Activated CD4-positive, alpha-beta T cell treated with anti-CD3 and anti-CD28 coated beads, Interleukin-2, amount 10 ng/mL, durations not matched to agents 24 days and 14 days (primary cell): ENCODE measurements around the gene DPH6. TPM values are rescaled to one million over a fixed set of nuclear protein-coding genes. Genes with fewer than 3 reads are reported as not detected.

Source experiments
- DNase-seq: peaks from one replicate; pipeline ENCODE4 v3.0.0; 2022
- H3K27ac Mint-ChIP-seq: one replicate; pipeline ENCODE4 v1.8.0; 2022; ENCODE audit warnings: mild to moderate bottlenecking, mixed read lengths
- H3K27me3 Mint-ChIP-seq: one replicate; pipeline ENCODE4 v1.8.0; 2022; ENCODE audit warnings: mixed read lengths
- H3K36me3 Mint-ChIP-seq: one replicate; pipeline ENCODE4 v1.8.0; 2022; ENCODE audit warnings: low read depth, mild to moderate bottlenecking, mixed read lengths
- H3K4me1 Mint-ChIP-seq: one replicate; pipeline ENCODE4 v1.8.0; 2021; ENCODE audit warnings: mixed read lengths
- H3K4me3 Mint-ChIP-seq: one replicate; pipeline ENCODE4 v1.8.0; 2022; ENCODE audit warnings: mild to moderate bottlenecking, moderate library complexity, mixed read lengths
- H3K9me3 Mint-ChIP-seq: one replicate; pipeline ENCODE4 v1.8.0; 2021; ENCODE audit warnings: mixed read lengths
- intact Hi-C: fragments of 100-400 bp; cut with micrococcal nuclease; formaldehyde crosslinking; loops from one replicate; pipeline ENCODE4 v1.15.1; 2023
- total RNA-seq: library from RNA; stranded (reverse); gene quantifications from 2 replicates; pipeline ENCODE4 v1.2.3, GENCODE V29; 2022

Gene DPH6
- total RNA-seq, 1 donor from 2014 or later: 15.2 TPM

- intact Hi-C loops: no loop called here
- Mint-ChIP-seq H3K27me3 (no peaks in the 10 kb centered on the region), H3K36me3 (no peaks in the 10 kb centered on the region), H3K4me3 (no peak overlapping the region), H3K4me1 (no peaks in the 10 kb centered on the region), H3K27ac (no peak overlapping the region), H3K9me3 (no peaks in the 10 kb centered on the region)
- no peak for DNase-seq
These were observed 9.3 kb upstream of the DPH6 start for GRCh38 chr15:35555244-35555643.

DNA sequence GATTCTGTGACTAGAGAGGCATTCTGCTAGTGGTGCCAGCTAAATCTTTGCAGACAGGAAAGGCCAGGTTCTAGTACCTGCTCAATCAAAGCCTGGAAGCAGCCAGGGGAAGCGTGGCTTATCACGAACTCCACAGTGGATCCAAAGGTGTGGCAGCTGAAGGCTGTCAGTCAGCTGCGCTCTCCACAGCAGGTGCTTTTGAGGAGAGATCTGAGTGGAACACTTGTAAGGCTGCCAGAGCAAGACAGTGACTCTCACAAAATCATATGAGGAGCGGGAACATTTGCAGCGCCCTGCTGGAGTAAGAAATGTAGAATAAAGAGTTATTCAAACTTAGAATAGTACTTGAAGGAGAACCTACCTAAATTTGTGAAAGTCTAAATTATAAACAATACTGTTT is 5.0 kb upstream of the DPH6 start:
- no peaks in the 10 kb centered on the region for H3K9me3 Mint-ChIP-seq
- no peak for DNase-seq
- no peaks in the 10 kb centered on the region for H3K36me3 Mint-ChIP-seq
- H3K27me3 Mint-ChIP-seq: no peaks in the 10 kb centered on the region
- H3K27ac Mint-ChIP-seq: no peak overlapping the region
- H3K4me1 Mint-ChIP-seq: peaks cover 4% of the 10 kb centered on the region
- intact Hi-C loops: no loop called here
- no peak overlapping the region for H3K4me3 Mint-ChIP-seq

DNA sequence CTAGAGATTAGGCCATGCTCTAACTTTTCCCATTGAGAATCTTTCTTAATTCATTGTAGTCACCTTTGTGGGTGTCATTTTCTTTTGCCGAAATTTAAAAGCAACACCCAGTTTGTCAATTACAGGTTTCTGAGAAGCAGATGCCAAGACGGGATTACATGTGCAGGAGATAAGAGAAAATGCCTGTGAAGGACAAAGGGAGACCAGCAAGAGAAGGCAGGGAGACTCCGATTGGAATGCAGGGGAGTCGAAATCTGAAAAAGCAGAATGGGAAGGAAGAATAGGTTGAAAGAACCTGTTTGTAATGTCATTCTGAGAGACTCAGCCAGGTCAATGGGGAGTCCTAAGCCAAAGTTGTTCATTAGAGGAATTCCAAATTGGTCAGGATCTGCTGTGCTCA is 3.6 kb upstream of the DPH6 start:
- no peak for DNase-seq
- Mint-ChIP-seq H3K4me1 (peaks cover 13% of the 10 kb centered on the region), H3K27ac (no peak overlapping the region), H3K4me3 (no peak overlapping the region), H3K36me3 (no peaks in the 10 kb centered on the region), H3K9me3 (no peaks in the 10 kb centered on the region), H3K27me3 (no peaks in the 10 kb centered on the region)
- intact Hi-C loops: loop anchor here (5.0 kb wide), 3 partner anchors 108 to 1512 kb away; partner anchors contain the start of genes AVEN and ZNF770

GRCh38 chr15:35548435-35548834 is 2.5 kb upstream of the DPH6 start:
- no peak for DNase-seq
- H3K4me1 Mint-ChIP-seq: peaks cover 13% of the 10 kb centered on the region
- H3K27me3 Mint-ChIP-seq: no peaks in the 10 kb centered on the region
- intact Hi-C loops: loop anchor here (5.0 kb wide), 3 partner anchors 109 to 1511 kb away; partner anchors contain the start of genes AVEN and ZNF770
- H3K9me3 Mint-ChIP-seq: no peaks in the 10 kb centered on the region
- no peaks in the 10 kb centered on the region for H3K36me3 Mint-ChIP-seq
- H3K27ac Mint-ChIP-seq: no peak overlapping the region
- no peak overlapping the region for H3K4me3 Mint-ChIP-seq

DNA sequence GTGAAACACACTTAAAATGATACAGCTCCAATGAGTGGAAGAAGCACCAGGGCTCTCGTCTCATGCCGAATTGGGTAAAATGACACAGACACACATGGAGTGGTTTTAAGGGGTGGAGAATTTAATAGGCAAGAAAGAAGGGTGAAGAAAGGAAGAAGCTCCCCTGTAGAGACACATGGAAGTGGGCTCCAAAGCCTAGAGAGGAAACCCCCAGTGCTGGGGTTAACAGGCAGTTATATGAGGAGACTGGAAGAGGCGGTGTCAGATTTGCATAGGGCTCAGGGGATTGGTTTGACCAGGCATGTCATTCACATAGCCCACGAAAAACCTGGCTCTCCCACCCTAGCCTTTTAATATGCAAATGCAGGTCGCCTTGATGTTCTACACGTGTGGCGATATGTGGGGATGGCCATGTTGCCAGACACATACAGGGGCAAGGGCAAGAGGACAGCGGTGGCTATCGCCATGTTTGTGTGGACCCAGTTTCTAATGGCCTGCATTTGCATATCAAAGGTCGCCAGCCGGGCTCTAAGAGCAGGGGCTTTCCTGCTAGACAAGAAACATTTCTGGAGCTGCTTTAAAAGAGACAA is 1.9 kb upstream of the DPH6 start:
- no peak overlapping the region for H3K27ac Mint-ChIP-seq
- DNase-seq: no peak
- no peaks in the 10 kb centered on the region for H3K36me3 Mint-ChIP-seq
- intact Hi-C loops: loop anchor here (5.0 kb wide), 3 partner anchors 109 to 1511 kb away; partner anchors contain the start of genes AVEN and ZNF770
- no peaks in the 10 kb centered on the region for H3K27me3 Mint-ChIP-seq
- no peaks in the 10 kb centered on the region for H3K9me3 Mint-ChIP-seq
- no peak overlapping the region for H3K4me3 Mint-ChIP-seq
- peaks cover 13% of the 10 kb centered on the region for H3K4me1 Mint-ChIP-seq

GRCh38 chr15:35546511-35547381 is 781 bp upstream of the DPH6 start:
- Mint-ChIP-seq H3K27ac (peak overlapping the region; percentile 99), H3K36me3 (no peaks in the 10 kb centered on the region), H3K4me3 (peak overlapping the region; percentile 97), H3K4me1 (peaks cover 13% of the 10 kb centered on the region), H3K27me3 (no peaks in the 10 kb centered on the region), H3K9me3 (no peaks in the 10 kb centered on the region)
- DNase-seq: no peak
- intact Hi-C loops: loop anchor here (5.0 kb wide), 3 partner anchors 111 to 1509 kb away; partner anchors contain the start of genes AVEN and ZNF770

GRCh38 chr15:35545316-35545823 is 595 bp downstream of the DPH6 start:
- no peaks in the 10 kb centered on the region for H3K9me3 Mint-ChIP-seq
- DNase-seq: peak; percentile 74
- peak overlapping the region; percentile 97 for H3K4me3 Mint-ChIP-seq
- H3K4me1 Mint-ChIP-seq: peaks cover 13% of the 10 kb centered on the region
- peak overlapping the region; percentile 99 for H3K27ac Mint-ChIP-seq
- H3K27me3 Mint-ChIP-seq: no peaks in the 10 kb centered on the region
- intact Hi-C loops: loop anchor here (5.0 kb wide), 3 partner anchors 112 to 1508 kb away; partner anchors contain the start of genes AVEN and ZNF770
- no peaks in the 10 kb centered on the region for H3K36me3 Mint-ChIP-seq

- peaks cover 1% of the 10 kb centered on the region for H3K36me3 Mint-ChIP-seq
- no peaks in the 10 kb centered on the region for H3K27me3 Mint-ChIP-seq
- DNase-seq: no peak
- H3K27ac Mint-ChIP-seq: no peak overlapping the region
- intact Hi-C loops: no loop called here
- no peaks in the 10 kb centered on the region for H3K9me3 Mint-ChIP-seq
- H3K4me3 Mint-ChIP-seq: no peak overlapping the region
- H3K4me1 Mint-ChIP-seq: peaks cover 9% of the 10 kb centered on the region
These were observed 5.1 kb downstream of the DPH6 start for GRCh38 chr15:35540885-35541284.

DNA sequence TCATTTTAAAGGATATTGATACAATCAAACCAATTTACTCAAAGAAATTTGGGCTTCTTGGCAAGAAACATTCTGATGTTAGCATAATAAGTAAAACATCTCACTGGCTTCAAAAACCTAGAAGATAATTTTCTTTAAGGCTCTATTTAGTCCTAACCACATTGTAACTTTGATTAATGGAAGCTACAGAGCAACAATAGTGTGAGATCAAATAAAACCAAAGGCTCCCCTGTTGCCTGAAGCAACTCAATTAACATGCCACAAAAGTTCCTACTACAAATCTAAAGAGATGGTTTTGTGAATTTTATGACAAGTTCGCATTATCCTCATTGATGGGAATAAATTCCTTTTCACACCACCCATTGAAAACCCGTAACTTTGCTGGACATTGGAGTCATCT is 5.9 kb downstream of the DPH6 start:
- H3K36me3 Mint-ChIP-seq: peaks cover 1% of the 10 kb centered on the region
- no peak overlapping the region for H3K27ac Mint-ChIP-seq
- DNase-seq: no peak
- H3K27me3 Mint-ChIP-seq: no peaks in the 10 kb centered on the region
- intact Hi-C loops: no loop called here
- H3K4me1 Mint-ChIP-seq: peaks cover 4% of the 10 kb centered on the region
- no peaks in the 10 kb centered on the region for H3K9me3 Mint-ChIP-seq
- no peak overlapping the region for H3K4me3 Mint-ChIP-seq

- H3K27me3 Mint-ChIP-seq: no peaks in the 10 kb centered on the region
- H3K4me1 Mint-ChIP-seq: no peaks in the 10 kb centered on the region
- intact Hi-C loops: no loop called here
- no peak overlapping the region for H3K27ac Mint-ChIP-seq
- DNase-seq: no peak
- peaks cover 6% of the 10 kb centered on the region for H3K36me3 Mint-ChIP-seq
- H3K4me3 Mint-ChIP-seq: no peak overlapping the region
- peaks cover 5% of the 10 kb centered on the region for H3K9me3 Mint-ChIP-seq
These were observed 10.5 kb downstream of the DPH6 start for GRCh38 chr15:35535365-35535916.

DNA sequence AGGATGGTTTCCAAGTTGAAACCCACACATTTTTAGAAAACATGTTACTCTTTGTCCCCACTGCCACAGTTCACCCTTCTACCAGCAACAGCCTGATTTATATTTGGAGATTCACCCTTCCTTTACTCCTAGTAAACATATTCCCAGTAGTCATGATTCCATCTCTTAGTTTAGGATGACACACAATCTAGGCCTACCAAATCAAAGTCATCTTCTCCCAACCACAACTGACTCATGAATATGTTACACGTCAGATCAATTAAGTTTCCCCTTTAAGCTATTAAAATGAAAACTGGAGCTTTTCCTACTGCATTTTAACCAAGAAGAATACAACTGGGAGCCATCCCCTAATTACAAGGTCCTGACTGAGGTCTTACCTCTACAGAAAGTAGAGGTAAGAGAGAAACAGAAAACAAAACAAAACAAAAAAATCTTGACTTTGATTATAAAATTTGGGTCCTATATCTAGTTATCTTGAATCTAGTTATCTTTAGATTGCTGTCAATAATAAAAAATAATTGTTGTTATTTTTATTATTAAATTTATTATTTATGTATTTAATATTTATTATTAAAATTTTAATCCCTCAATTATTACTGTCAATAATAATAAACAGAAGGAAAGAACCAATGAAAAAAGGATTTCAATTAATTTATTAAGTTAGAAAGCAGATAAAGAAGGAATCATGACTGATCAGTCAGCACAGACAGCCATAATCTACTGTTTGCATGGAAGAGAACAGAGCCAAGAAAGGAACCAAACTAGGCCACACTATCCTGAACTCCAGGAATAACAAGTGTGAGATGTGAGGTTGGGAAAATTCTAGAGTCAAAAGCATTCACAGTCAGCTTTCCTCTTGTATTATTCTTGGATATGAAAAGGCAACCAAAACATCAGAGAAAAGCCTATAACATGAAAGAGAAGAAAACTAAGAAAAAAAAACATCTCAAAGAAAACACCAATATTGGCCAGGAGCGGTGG is 12.5 kb downstream of the DPH6 start:
- no peaks in the 10 kb centered on the region for H3K4me1 Mint-ChIP-seq
- no peak overlapping the region for H3K4me3 Mint-ChIP-seq
- no peaks in the 10 kb centered on the region for H3K27me3 Mint-ChIP-seq
- no peak overlapping the region for H3K27ac Mint-ChIP-seq
- peaks cover 10% of the 10 kb centered on the region for H3K9me3 Mint-ChIP-seq
- DNase-seq: no peak
- H3K36me3 Mint-ChIP-seq: peaks cover 18% of the 10 kb centered on the region
- intact Hi-C loops: no loop called here

- intact Hi-C loops: no loop called here
- no peaks in the 10 kb centered on the region for H3K4me1 Mint-ChIP-seq
- peaks cover 17% of the 10 kb centered on the region for H3K36me3 Mint-ChIP-seq
- peaks cover 10% of the 10 kb centered on the region for H3K9me3 Mint-ChIP-seq
- H3K27ac Mint-ChIP-seq: no peak overlapping the region
- H3K27me3 Mint-ChIP-seq: no peaks in the 10 kb centered on the region
- no peak for DNase-seq
- no peak overlapping the region for H3K4me3 Mint-ChIP-seq
These were observed 15.3 kb downstream of the DPH6 start for GRCh38 chr15:35530698-35531097.

GRCh38 chr15:35529784-35530183 is 16.2 kb downstream of the DPH6 start:
- Mint-ChIP-seq H3K36me3 (peaks cover 17% of the 10 kb centered on the region), H3K27ac (no peak overlapping the region), H3K4me3 (no peak overlapping the region), H3K4me1 (no peaks in the 10 kb centered on the region), H3K27me3 (no peaks in the 10 kb centered on the region), H3K9me3 (peaks cover 10% of the 10 kb centered on the region)
- intact Hi-C loops: no loop called here
- DNase-seq: no peak
